IPS-20b (cell line): ENCODE results near the gene DUOX1.

Experiments
- H3K27ac ChIP-seq: one replicate; pipeline ENCODE4 v1.5.1; 2013; ENCODE audit warnings: low read length
- H3K27me3 ChIP-seq: 2 replicates; pipeline ENCODE4 v1.6.1; 2013; ENCODE audit warnings: mild to moderate bottlenecking, low read length, inconsistent platforms; ENCODE audit not compliant: insufficient read depth
- H3K36me3 ChIP-seq: 2 replicates; pipeline ENCODE4 v1.6.1; 2013; ENCODE audit warnings: low read depth, mild to moderate bottlenecking, inconsistent platforms, low read length, moderate library complexity; ENCODE audit not compliant: insufficient read depth
- H3K4me1 ChIP-seq: 2 replicates; pipeline ENCODE4 v1.6.1; 2013; ENCODE audit warnings: mild to moderate bottlenecking, control low read depth, inconsistent platforms, low read length, moderate library complexity; ENCODE audit not compliant: insufficient read depth
- H3K4me3 ChIP-seq: 2 replicates; pipeline ENCODE4 v1.5.1; 2013; ENCODE audit warnings: mild to moderate bottlenecking, low read length, inconsistent platforms
- H3K9ac ChIP-seq: 2 replicates; pipeline ENCODE4 v1.6.1; 2013; ENCODE audit warnings: low read depth, mild to moderate bottlenecking, inconsistent platforms, low read length, moderate library complexity
- H3K9me3 ChIP-seq: 2 replicates; pipeline ENCODE4 v1.6.1; 2013; ENCODE audit warnings: mild to moderate bottlenecking, low read depth, low read length, inconsistent platforms; ENCODE audit not compliant: insufficient read depth

The DUOX1 gene

DNA sequence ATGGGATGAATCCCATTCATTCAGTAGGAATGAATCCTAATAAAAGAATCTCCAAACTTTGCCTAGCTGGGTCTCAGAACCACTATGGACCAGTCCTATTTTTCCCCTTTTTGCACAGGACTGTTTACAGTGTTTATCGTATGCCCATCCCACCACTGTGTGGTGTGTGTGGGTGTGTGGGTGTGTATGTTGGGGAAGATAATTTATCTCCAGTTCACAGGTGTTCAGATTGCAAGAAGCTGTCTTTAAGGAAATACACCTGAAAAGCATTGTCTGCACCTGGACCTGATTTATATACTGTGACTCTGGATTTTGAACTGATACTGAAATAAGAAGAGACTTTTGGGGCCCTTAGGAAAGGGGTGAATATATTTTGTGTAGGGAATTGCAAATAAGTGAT is 82.7 kb downstream of the DUOX1 start:
- Histone ChIP-seq H3K27ac (no peak overlapping the region), H3K9ac (no peak overlapping the region), H3K4me3 (no peak overlapping the region), H3K9me3 (no peaks in the 10 kb centered on the region), H3K36me3 (no peaks in the 10 kb centered on the region), H3K4me1 (no peaks in the 10 kb centered on the region), H3K27me3 (no peaks in the 10 kb centered on the region; the same call in 1 of the 2 replicates)
